Measurements from ENCODE around the gene MAP3K5.

GRCh38 chr6:136766274-136766673 is 26.0 kb downstream of the MAP3K5 start:
- no peak for TF ChIP-seq CTCF (IDR thresholded peaks at IDR 0.05)
- no peak for TF ChIP-seq EP300 (IDR thresholded peaks at IDR 0.05)
